PC-9 (cell line): Measurements from ENCODE around the gene HOXD11.

Experiments used
- CTCF ChIP-seq: fragments of 200-600 bp; sonication (generic); conservative IDR thresholded peaks from 2 replicates; pipeline ENCODE4 v1.6.1; 2017; ENCODE audit warnings: mixed run types, antibody characterized with exemption, mild to moderate bottlenecking, moderate library complexity
- EZH2 ChIP-seq: fragments of 200-600 bp; sonication (generic); IDR thresholded peaks from 2 replicates; pipeline ENCODE4 v1.8.0; 2017; ENCODE audit warnings: antibody characterized with exemption, low read depth

DNA sequence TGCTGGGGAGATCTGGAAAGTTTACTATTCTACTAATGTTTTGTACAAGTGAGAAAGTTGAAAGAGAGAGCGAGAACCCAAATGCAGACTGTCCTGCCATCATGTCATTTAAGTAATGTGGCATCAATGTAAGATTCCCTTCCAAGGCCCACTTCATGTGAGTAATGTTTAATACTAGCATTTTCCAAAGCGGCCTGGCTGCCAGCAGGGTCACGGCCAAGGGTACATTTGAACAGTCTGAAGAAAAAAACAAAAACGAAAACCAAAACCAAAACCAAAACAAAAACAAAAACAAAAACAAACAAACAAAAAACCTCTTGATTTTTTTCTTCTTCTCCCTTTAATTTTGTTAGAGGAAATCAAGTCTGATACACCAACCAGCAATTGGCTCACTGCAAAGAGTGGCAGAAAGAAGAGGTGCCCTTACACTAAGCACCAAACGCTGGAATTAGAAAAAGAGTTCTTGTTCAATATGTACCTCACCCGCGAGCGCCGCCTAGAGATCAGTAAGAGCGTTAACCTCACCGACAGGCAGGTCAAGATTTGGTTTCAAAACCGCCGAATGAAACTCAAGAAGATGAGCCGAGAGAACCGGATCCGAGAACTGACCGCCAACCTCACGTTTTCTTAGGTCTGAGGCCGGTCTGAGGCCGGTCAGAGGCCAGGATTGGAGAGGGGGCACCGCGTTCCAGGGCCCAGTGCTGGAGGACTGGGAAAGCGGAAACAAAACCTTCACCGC lies 11.7 kb downstream of the HOXD11 start:
- peak; percentile 72 for TF ChIP-seq CTCF
- no peak for TF ChIP-seq EZH2
